Cardiac muscle cell (in vitro differentiated cells and primary cell): ENCODE data around the gene PTPRK. TPM values are rescaled to one million over a fixed set of nuclear protein-coding genes. Genes with fewer than 3 reads are reported as not detected.
A peak's percentile ranks its signal among the peaks of the same experiment; 100 is the strongest.

Source experiments
- DNase-seq, 2 donors: peaks; one replicate each; pipeline versions ENCODE4 v3.0.0 to v3.0.0-alpha.2; 2010 to 2017; ENCODE audit warnings: low read depth in 1 of 2, low spot score in 1 of 2
- H3K27ac ChIP-seq: fragments of 200-600 bp; sonication (generic); 2 replicates; pipeline ENCODE4 v1.5.1; 2016
- H3K27me3 ChIP-seq: fragments of 200-600 bp; sonication (generic); 2 replicates; pipeline ENCODE4 v1.6.0; 2016; ENCODE audit warnings: control low read depth
- H3K36me3 ChIP-seq: fragments of 200-600 bp; sonication (generic); 2 replicates; pipeline ENCODE4 v1.5.1; 2016; ENCODE audit warnings: control low read depth
- H3K4me1 ChIP-seq: fragments of 200-600 bp; sonication (generic); 2 replicates; pipeline ENCODE4 v1.8.1; 2017; ENCODE audit warnings: low read depth, mild to moderate bottlenecking, mixed run types
- H3K4me3 ChIP-seq: fragments of 200-600 bp; sonication (generic); 2 replicates; pipeline ENCODE4 v1.5.1; 2016; ENCODE audit warnings: mild to moderate bottlenecking
- H3K9me3 ChIP-seq: fragments of 200-600 bp; sonication (generic); 2 replicates; pipeline ENCODE4 v1.5.1; 2017; ENCODE audit warnings: low read depth, mild to moderate bottlenecking, control low read depth
- polyA plus RNA-seq: library from polyadenylated mRNA; unstranded; fragments of >200 nt; fragmentation: Nextera tagmentation; extraction: Ambion mirVana; gene quantifications from 2 replicates; pipeline ENCODE4 v1.2.1, GENCODE V29; 2016
- total RNA-seq: library from RNA; depleted of rRNA; stranded (reverse); fragments of >200 nt; gene quantifications from 2 replicates; pipeline ENCODE4 v1.2.3, GENCODE V29; 2016
- TF ChIP-seq, protein P1 (sequence below): IDR thresholded peaks from 2 replicates; pipeline ENCODE4 v1.5.1; 2012; ENCODE audit warnings: low read depth, mild to moderate bottlenecking, low read length

Gene PTPRK
- total and polyA plus RNA-seq, 2 experiments from 2014 or later: 48.3 to 73.1 TPM

DNA sequence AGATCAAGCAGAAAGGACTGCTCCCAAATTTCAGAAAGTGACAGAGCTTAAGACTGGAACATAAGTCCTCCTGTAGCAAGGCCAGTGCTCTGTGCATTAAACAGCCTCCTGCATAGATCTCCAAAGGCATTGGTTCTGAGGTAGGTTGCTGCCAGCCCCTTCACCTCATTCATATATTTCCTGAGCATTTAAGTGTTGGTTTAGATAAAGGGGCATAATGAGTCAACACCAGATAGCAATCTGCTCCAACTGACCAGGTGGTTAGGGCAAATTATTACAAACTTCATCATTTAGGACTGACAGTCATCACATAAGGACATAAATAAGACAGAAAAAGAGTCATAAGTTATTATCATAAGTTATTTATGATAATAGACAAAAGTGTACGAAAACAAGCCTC is 10.7 kb downstream of the PTPRK start:
- H3K9me3 ChIP-seq: no peaks in the 10 kb centered on the region
- H3K4me1 ChIP-seq: peaks cover 13% of the 10 kb centered on the region
- no peak for DNase-seq
- TF ChIP-seq, protein P1, sequence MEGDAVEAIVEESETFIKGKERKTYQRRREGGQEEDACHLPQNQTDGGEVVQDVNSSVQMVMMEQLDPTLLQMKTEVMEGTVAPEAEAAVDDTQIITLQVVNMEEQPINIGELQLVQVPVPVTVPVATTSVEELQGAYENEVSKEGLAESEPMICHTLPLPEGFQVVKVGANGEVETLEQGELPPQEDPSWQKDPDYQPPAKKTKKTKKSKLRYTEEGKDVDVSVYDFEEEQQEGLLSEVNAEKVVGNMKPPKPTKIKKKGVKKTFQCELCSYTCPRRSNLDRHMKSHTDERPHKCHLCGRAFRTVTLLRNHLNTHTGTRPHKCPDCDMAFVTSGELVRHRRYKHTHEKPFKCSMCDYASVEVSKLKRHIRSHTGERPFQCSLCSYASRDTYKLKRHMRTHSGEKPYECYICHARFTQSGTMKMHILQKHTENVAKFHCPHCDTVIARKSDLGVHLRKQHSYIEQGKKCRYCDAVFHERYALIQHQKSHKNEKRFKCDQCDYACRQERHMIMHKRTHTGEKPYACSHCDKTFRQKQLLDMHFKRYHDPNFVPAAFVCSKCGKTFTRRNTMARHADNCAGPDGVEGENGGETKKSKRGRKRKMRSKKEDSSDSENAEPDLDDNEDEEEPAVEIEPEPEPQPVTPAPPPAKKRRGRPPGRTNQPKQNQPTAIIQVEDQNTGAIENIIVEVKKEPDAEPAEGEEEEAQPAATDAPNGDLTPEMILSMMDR: no peak
- no peak overlapping the region for H3K4me3 ChIP-seq
- H3K36me3 ChIP-seq: no peaks in the 10 kb centered on the region
- no peaks in the 10 kb centered on the region for H3K27me3 ChIP-seq
- no peak overlapping the region for H3K27ac ChIP-seq

DNA sequence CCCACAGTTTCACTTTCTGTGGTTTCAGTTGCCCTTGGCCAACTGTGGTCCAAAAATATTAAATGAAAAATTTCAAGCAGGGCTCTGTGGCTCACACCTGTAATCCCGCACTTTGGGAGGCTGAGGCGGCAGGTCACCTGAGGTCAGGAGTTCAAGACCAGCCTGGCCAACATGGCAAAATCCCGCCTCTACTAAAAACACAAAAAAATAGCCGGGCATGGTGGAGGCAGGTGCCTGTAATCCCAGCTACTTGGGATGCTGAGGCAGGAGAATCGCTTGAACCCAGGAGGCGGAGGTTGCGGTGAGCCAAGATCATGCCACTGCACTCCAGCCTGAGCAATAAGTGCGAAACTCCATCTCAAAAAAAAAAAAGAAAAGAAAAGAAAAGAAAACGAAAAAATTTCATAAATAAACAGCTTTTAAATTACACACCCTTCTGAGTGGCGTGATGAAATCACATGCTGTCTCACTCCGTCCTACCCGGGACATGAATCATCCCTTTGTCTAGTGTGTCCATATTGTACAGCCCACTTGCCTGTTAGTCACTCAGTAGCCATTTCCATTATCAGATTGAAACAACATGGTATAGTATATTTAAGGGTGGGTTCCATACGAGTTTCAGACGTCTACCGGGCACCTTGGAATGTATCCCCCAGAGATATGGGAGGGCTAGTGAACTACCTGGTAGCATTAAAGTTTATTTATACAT is 11.7 kb downstream of the PTPRK start:
- DNase-seq: peak in 1 of 2 donors; percentile 88
- Histone ChIP-seq H3K9me3 (no peaks in the 10 kb centered on the region), H3K4me1 (peaks cover 21% of the 10 kb centered on the region), H3K27ac (no peak overlapping the region), H3K36me3 (no peaks in the 10 kb centered on the region), H3K27me3 (no peaks in the 10 kb centered on the region), H3K4me3 (no peak overlapping the region)
- TF ChIP-seq, protein P1: no peak

DNA sequence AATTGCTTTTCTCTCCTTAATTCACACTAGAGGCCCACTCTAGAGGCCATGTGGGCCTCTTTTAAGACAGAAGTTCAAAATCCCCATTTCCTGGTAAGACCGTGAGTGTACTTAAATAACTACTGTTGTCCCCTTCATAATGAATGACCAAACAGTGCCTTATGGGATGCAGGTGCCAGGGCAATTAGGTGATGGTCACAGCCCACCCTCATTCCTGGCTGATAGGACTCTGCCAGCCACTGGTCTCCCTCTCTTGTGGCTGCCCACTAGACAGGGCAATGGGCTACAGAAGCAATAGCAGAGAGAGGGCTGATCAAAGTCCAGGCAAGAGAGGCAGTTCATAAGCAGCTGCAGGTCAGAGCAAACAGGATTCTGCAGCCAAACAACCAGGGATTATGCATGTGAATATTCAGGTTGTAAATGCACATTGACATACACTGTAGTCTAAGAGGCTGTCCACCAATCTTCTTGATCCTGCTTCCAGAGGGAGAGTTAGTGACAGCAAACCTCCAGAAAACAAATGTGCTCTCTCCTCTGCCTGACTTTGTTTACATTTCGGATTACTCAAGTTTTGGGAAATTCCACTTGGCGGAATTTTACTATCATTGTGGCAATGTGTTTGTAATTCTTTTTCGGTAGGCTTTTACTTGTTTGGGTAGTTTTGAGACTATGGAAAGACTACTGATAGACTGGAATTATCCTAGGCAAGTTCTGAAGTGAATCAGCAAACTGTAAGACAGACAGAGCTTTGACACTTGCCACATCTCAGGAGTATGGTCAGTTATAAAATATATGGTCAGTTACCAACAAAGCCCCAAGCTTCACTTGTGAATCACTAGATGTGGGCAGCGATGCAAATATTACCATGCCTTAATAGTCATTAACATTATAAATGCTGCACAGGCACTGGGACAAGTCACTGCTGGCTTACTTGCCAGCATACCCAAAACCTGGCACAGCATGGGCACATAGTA is 12.8 kb downstream of the PTPRK start:
- H3K27me3 ChIP-seq: no peaks in the 10 kb centered on the region
- H3K4me1 ChIP-seq: peaks cover 21% of the 10 kb centered on the region
- H3K36me3 ChIP-seq: no peaks in the 10 kb centered on the region
- no peaks in the 10 kb centered on the region for H3K9me3 ChIP-seq
- peak in 1 of 2 donors; percentile 16 for DNase-seq
- no peak overlapping the region for H3K27ac ChIP-seq
- TF ChIP-seq, protein P1: no peak
- H3K4me3 ChIP-seq: no peak overlapping the region

DNA sequence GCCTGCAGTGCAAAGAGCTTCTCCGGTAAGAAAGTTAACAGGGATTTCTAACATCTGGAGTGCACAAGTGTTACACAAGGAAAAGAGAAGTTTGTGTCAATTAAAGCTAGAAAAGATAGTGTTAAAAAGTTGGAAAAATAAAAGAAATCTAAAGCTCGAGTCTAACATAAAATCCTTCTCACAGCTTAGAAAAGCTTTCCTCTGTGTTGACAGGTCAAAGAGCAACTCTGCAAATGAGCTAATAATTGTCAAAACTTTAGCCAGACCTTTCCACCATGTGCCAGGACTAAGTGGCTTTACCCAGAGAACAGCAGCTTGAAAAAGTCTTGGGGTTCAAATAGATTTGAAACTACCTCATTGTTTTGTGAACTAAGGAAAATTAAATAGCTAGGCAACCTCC is 14.8 kb downstream of the PTPRK start:
- peaks cover 21% of the 10 kb centered on the region for H3K4me1 ChIP-seq
- no peak for DNase-seq

DNA sequence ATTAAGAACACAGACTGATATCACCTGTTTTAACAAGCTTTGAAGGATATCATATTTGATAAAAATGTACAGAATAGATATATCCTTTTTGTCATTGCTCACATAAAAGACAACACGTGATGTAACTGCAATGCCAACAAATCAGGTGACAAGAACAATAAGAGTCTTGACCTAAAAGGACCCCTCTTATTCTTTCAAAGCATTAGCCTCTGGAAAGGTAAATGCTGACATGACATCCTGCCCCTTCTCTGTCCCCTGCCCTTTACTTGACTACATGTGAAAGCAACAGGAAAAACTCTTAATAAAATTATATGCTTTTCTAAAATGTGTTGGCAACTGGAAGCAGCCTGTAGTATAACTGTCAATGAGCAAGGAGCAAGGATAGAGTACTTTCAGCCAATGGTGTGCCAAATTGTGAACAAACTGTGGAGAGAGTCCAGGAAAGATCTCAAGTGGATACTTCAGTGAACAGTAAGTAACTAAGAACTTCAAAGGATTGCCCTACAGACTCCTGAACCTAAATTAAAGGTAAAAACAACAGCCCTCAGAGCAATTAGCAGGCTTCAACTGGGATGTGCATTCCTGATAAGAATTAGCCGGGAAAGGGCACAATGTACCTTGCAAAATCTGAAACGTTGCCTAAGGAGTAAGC is 16.3 kb downstream of the PTPRK start:
- H3K4me3 ChIP-seq: no peak overlapping the region
- H3K9me3 ChIP-seq: no peaks in the 10 kb centered on the region
- peak in 1 of 2 donors; percentile 63 for DNase-seq
- H3K27ac ChIP-seq: no peak overlapping the region
- TF ChIP-seq, protein P1: no peak
- no peaks in the 10 kb centered on the region for H3K27me3 ChIP-seq
- no peaks in the 10 kb centered on the region for H3K36me3 ChIP-seq
- H3K4me1 ChIP-seq: peaks cover 21% of the 10 kb centered on the region

More for the DNA sequence above, 14.8 kb downstream of the PTPRK start:
- Histone ChIP-seq H3K9me3 (no peaks in the 10 kb centered on the region), H3K36me3 (no peaks in the 10 kb centered on the region), H3K4me3 (no peak overlapping the region), H3K27me3 (no peaks in the 10 kb centered on the region), H3K27ac (no peak overlapping the region)
- TF ChIP-seq, protein P1: no peak
